SW 1271 (cell line): ENCODE results near the gene VPS35L.
A peak's percentile ranks its signal among the peaks of the same experiment; 100 is the strongest.
"Not testable (repeated sequence)": the region's sequence is repeated elsewhere in the genome, so short reads cannot be mapped to it uniquely, and the experiment has no call there.

Experiments used
- DNase-seq, 2 experiments: peaks; one replicate each; lab custom pipeline; 2025; lab: John Stamatoyannopoulos, UW

The VPS35L gene

GRCh38 chr16:19528666-19529065 is 26.8 kb upstream of the VPS35L start:
- DNase-seq: no peak

- no peak for DNase-seq
These were observed 22.9 kb upstream of the VPS35L start for GRCh38 chr16:19532601-19533000.

GRCh38 chr16:19540241-19540970 is 15.1 kb upstream of the VPS35L start:
- DNase-seq: no peak

GRCh38 chr16:19542138-19542821 is 13.2 kb upstream of the VPS35L start:
- DNase-seq: no peak

- DNase-seq: not testable (repeated sequence)
These were observed 12.1 kb upstream of the VPS35L start for GRCh38 chr16:19543278-19543996.

GRCh38 chr16:19548144-19548543 is 7.4 kb upstream of the VPS35L start:
- DNase-seq: no peak

- DNase-seq: no peak
These were observed 5.8 kb upstream of the VPS35L start for GRCh38 chr16:19549673-19550072.

- peak in 1 of 2 experiments; percentile 27 for DNase-seq
These were observed 652 bp downstream of the VPS35L start for GRCh38 chr16:19555938-19556771.

GRCh38 chr16:19559242-19559910 is 3.9 kb downstream of the VPS35L start:
- DNase-seq: peak in 1 of 2 experiments; percentile 55

- no peak for DNase-seq
These were observed 4.6 kb downstream of the VPS35L start for GRCh38 chr16:19560078-19560477.

GRCh38 chr16:19563377-19563776 is 7.9 kb downstream of the VPS35L start:
- no peak for DNase-seq

- DNase-seq: no peak
These were observed 10.9 kb downstream of the VPS35L start for GRCh38 chr16:19566362-19566761.

- no peak for DNase-seq
These were observed 12.1 kb downstream of the VPS35L start for GRCh38 chr16:19567560-19567959.

- DNase-seq: no peak
These were observed 18.5 kb downstream of the VPS35L start for GRCh38 chr16:19573997-19574396.

- no peak for DNase-seq
These were observed 19.1 kb downstream of the VPS35L start for GRCh38 chr16:19574615-19575014.

- DNase-seq: no peak
These were observed 23.0 kb downstream of the VPS35L start for GRCh38 chr16:19578378-19578971.

- DNase-seq: no peak
These were observed 26.7 kb downstream of the VPS35L start for GRCh38 chr16:19582050-19582831.

GRCh38 chr16:19583665-19584300 is 28.3 kb downstream of the VPS35L start:
- no peak for DNase-seq

GRCh38 chr16:19588661-19589060 is 33.2 kb downstream of the VPS35L start:
- DNase-seq: no peak

GRCh38 chr16:19589106-19589505 is 33.6 kb downstream of the VPS35L start:
- no peak for DNase-seq
